Forelimb muscle (tissue), 1 donor: ENCODE measurements around the gene TSPAN17. TPM values are rescaled to one million over a fixed set of nuclear protein-coding genes. Genes with fewer than 3 reads are reported as not detected.

Source experiments
- DNase-seq: peaks from one replicate; pipeline ENCODE4 v3.0.0-alpha.2; 2013; ENCODE audit warnings: low read depth
- polyA plus RNA-seq: library from polyadenylated mRNA; unstranded; fragments of 120-200 nt; gene quantifications from one replicate; pipeline ENCODE4 v1.2.1, GENCODE V29; 2013; ENCODE audit not compliant: insufficient read length

Gene TSPAN17
- polyA plus RNA-seq, 1 donor, result 28.7 TPM

DNA sequence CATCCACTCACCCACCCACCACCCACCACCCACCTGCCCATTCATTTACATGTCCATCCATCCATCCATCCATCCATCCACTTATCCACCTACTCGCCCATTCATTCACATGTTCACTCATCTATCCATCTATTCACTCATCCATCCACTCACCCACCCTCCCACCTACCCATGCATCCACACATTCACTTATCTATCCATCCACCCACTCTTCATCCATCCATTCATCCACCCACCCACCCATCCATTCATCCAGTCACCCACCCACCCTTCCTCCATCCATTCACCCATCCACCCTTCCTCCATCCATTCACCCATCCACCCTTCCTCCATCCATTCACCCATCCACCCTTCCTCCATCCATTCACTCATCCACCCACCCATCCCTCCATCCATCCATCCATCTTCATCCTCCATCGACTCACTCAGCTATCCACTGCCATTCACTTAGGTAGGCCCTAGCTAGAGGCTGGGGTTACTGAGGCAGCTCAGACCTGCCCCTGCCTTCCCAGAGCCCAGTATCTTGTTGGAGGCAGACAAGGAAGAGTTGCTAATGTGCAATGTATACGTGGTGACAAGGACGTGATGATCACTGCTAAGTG, 12.7 kb downstream of the TSPAN17 start:
- no peak for DNase-seq

DNA sequence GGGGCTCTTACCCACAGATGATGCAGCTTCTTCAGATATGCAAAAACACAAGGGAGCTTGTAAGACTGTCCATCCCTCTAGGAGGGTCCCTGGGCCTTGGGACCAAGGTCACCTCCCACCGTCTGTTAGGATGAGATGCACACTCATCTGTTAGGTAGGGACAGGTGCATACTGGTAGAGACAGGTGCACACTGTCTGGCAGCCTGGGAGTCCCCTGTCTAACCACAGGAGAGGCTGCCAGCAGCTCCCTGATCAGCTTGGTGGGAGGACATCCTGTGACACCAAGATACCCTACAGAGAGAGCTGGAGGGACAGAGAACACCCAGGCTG, 13.2 kb downstream of the TSPAN17 start:
- no peak for DNase-seq

DNA sequence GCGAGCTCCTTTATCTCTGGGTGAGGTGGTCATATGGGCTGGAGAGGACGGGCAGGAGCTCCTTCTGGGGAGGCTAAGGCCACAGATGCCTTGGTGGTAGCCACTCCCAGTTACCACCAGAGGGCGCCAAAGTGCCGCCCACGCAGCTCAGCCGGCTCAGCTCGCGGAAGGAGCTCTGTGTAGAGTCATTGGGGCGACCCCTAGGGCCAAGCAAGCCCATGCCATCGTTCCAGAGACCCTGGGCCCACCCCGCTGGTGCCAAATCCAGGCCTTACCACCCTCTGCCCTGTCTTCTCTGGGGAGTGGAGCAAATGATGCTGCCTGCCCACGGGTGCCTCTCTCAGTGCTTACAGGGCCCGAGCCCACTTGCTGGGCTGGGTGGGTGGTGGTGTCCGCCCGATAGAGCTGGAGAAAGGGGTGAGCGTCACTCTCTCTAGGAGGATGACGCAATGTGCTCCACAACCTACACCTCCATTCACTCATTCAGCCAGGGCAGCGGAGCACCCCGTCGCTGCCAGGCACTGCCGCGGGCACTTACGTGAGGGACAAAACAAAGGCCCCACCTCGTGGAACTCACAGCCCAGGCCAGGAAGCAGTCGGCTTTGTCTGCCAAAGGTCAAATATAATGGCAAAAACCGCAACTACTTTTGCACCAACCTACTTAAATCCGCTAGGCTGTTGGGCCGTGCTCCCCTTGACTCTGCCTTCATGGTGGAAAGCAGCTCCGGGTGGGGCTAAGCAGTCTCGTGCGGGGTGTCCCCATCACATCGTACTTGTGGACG, 13.8 kb downstream of the TSPAN17 start:
- DNase-seq, result peak; percentile 40

DNA sequence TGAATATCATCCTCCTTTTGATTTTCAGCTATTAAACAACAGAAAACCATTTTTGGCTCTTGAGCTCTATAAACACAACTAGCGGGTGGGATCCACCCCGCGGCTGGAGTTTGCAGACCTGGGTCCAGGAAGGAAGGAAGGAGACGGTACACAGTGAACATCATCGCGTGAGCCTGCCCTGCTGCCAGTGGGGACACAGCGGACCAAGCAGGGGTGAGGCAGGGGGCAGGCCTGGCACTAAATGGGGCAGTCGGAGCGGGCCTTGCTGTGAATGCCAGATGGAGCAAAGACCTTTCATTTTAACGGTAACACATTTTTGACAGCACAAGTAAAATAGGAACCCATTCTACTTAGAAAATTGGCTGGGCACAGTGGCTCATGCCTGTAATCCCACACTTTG, 14.4 kb downstream of the TSPAN17 start:
- DNase-seq, result no peak

DNA sequence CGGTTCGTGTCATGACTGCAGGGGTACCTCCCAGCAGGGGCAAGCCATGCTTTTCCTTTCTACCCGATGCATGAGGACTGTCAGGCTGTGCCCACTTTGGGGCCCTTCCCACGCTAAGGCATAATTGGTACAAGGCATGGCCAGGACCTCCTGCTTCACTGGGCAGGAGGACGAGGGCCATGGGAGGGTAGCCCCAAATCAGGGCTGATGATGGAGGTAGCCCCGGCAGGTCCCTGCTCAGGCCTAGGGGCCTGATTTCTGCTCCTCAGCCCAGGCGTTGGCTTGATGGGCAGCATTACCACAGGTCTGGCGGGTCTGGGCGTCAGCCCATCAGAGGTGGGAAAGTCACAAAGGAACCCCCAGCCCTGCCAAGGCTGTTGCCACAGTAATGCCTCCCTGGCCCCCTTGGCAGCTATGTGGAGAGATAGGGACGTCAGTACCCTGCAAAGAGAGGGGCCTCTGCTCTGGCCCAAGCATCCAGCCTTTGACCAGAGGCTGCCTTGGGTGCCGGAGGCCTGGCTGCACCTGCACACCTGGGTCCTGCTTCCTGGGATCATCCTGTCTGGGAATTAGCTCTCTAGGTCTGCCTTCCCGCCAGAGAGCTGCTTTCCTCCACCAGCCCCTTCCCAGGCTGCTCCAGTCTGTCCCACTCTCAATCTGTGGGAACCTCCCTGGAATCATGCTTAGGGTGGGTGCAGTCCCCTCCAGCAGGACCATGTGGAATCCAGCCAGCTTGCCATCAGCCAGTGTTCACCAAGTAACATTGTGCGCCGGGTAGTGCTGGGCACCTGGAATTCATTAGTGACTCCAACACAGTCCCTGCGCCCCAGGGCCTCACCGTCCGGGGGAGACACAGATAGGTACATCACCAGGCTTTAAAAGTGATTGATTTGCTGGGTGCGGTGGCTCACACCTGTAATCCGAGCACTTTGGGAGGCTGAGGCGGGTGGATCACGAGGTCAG, 15.4 kb downstream of the TSPAN17 start:
- no peak for DNase-seq

DNA sequence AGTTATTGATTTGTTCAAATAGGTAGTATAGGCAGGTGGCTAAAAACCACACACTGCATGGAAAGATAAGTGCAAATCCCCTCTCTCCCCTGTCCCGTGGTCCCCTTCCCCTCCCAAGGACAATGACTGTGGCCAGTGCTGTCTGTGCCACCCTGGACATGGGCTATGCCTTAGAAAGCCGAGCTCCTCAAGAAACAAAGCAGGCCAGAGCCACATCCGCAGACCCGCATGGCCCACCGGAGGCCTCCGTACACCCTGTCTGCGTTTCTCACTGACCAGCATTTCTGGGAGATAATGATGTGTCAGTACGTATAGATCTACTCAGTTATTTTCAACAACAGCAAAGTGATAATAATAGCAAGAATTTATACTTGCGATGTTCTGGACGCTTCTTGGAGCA, 16.3 kb downstream of the TSPAN17 start:
- DNase-seq, result no peak

DNA sequence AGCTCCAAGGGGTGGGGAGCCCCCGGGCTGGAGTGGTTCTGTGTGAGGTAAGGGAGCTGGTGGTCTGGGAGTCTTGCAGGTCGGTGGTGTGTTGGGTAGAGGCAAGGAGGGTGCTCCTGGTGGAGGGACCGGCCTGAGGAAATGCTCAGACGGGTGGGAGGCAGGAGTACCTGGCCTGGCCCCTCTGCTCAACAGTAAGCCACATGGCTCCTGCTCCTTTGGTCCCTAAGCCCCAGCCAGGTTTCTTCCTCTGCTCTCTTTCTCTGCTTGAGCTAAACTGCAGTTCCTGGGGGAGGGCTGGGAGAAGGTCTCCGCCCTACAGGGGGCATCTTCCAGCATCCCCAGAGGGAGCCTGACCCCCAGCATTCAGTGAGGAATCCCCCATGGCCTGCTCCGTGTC, 17.2 kb downstream of the TSPAN17 start:
- no peak for DNase-seq

DNA sequence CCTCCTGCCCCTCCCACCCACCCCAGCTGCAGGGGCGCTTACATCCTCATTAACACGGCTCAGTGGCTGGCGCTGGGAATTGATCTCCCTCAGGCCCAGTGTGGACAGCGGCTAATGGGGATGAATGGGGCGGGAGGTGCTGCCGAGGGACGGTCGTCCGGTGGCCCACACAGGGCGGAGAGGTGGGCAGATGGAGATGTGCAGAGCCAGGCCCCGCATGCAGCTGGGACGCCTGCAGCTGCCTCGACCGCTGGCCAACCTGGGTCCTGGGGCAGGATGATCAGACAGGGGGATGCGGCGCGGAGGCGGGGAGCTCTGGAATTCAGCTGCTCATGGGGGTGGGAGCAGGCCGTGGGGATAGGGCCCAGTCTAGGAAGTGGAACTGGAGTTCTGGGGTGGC, 17.6 kb downstream of the TSPAN17 start:
- DNase-seq, result no peak

DNA sequence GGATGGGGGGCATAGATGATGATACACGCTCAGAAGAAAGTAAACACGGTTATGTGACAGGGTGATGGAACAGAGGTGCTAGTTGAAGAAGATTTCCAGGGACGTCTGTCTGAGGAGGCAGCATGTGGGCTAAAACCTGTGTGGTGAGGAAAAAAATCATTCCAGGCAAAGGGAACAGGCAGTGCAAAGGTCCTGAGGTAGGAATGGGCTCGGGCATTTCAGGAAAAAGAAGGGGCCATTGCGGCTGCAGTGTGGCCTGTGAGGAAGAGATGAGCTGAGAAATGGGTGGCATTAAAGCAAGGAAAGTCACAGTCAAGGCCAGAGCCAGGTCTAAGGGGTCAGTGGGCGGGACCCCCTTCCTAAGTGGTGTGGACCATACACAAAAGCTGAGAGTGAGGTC, 18.2 kb downstream of the TSPAN17 start:
- no peak for DNase-seq

DNA sequence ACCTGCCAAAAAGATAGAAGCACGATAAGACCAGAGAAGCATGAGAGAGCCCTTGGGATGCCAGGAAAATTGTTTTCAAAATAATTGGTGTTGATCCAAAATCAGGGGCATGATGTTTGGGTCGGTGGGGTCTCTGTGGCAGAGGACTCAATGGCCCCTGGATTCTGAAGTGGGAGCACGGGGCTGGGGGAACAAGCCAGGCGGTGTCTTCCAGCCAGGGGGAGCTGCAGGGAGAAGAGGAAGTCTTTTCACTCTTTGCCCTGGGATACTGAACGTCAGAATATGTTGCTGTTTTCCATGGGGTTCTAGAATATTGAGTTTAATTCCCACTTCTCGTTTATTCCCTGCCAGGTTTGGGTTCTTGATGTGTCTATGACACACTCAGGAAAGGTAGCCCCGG, 20.4 kb downstream of the TSPAN17 start:
- no peak for DNase-seq

DNA sequence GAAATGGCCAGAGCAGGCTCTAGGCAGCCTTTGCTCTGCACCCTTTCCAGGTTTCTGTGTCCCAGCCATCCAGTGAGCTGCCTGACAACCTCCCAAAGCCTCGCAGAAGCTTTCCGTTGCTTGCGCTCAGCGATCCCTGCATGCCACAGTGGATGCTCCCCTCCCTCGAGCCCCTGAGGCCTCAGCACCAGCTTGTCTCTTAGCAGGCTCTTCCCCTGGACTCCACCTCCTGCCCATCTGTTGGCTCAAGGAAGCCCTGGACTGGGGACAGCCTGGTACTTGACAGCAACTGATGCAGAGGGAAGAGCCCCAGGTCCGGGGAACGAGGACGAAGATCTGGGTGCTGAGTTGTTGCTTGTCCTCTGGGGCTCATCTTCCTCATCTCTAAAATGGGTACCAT, 23.2 kb downstream of the TSPAN17 start:
- no peak for DNase-seq

DNA sequence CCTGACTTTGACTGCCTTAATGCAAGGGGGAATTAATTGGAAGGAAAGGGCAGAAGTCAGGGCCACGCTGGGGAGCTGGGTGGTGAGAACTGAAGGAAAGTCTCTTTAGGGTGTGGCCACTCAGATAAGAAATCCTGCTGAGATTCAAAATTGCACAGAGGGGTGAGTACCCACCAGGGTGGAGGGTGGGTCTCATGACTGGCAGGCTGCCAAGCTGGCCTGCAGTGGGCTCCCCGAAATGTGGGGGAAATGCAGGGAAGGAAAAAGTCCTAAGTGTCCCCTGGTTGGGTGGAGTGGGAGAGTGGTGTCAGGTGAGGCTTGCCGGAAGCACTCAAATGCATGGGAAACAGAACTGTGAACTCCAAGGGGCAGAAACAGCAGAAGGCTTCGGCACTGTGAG, 24.1 kb downstream of the TSPAN17 start:
- no peak for DNase-seq

DNA sequence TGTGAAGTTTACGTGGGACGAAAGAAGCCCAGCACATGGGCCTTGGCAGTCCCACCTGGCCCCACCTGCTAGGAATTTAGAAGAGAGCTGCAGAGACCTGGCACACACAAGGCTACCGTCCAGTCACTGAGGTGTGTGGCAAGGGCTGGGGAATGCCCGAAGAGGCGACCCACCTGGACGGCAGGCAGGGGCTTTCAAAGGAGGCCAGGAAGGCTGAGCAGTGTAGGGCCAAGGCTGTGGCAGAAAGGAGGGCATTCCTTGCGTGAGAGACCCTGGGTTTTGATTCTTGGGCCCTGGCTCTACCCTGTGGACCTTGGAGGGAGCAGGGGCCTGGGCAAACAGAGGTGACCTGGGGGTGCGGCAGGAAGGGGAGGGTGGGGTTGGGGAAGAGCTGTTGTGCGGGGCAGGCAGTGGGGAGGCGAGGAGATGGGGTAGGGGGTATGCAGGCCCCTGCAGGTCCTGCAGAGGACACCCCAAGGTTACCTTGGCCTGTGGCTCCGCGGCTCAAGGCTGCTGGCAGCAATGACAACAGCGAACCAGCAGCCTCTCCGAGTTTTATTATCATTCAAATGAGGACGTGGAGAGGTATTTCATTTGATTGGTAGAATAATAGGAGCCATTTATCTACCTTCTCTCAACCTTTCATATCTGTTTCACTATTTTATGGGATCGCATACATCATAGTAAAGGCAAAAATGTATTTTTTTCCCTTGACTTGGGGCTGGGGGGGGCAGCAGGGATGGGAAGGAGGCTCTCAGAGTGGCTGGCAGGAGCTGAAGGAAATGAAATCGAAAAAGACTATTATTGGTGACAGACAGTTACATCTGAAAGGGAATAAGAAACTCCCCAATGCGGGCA, 24.8 kb downstream of the TSPAN17 start:
- DNase-seq, result no peak

DNA sequence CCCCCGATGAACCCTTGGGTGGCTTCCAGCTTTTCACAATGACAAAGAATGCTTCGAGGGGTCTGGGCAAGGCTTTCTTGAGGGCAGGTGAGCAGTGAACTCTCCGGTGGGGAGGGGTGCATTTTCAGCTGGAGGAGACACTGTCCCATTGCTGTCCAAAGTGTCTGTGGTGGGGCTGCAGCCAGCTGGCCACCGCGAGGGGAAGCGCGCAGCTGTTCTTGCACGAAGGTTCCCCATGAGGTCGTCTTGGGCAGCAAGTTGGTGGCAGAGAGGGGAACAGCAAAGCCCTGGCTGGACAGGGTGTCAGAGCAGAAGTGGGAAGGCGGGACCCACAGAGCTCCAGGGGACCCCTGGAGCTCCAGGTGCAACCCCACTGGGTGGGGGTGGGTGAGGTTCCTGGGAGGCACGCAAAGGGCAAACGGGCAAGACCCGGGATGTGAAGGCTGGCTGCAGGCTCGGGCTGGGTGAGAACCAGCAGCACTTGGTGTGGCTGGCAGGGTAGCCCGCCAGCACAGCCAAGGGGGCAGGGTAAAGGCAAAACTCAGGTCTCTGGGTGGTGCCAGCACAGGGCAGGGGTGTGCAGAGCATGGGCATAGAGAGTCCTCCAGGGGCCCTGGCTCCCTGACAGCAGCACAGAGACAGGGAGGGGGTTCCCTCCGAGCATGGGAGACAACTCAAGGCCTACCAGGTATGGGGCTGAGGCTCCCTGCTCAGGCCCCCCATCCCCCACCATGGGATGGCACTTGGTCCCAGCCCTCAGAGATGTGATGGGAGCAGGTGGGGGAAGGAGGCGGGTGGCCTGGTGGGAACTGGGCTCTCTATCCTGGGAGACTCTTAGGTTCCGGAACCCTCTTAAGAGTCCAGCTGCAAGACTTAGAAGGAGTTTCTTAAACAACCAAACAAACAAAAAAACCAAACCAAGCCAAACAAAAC, 26.6 kb downstream of the TSPAN17 start:
- no peak for DNase-seq

DNA sequence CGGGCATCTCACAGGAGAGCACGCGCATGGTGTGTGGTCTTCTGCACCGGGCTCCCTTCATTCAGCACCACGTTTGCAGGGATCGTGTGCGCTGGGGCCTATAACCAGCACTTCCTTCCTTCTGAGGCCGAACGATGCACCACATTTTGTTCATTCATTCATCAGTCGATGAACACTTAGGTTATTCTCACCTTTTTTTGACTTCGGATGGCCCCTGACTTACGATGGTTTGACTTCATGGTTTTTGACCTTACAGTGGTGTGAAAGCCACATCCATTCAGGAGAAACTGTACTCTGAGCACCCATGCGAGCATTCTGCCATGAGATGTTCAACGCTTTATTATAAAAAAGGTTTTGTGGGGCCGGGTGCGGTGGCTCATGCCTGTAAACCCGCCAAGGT, 27.5 kb downstream of the TSPAN17 start:
- no peak for DNase-seq

DNA sequence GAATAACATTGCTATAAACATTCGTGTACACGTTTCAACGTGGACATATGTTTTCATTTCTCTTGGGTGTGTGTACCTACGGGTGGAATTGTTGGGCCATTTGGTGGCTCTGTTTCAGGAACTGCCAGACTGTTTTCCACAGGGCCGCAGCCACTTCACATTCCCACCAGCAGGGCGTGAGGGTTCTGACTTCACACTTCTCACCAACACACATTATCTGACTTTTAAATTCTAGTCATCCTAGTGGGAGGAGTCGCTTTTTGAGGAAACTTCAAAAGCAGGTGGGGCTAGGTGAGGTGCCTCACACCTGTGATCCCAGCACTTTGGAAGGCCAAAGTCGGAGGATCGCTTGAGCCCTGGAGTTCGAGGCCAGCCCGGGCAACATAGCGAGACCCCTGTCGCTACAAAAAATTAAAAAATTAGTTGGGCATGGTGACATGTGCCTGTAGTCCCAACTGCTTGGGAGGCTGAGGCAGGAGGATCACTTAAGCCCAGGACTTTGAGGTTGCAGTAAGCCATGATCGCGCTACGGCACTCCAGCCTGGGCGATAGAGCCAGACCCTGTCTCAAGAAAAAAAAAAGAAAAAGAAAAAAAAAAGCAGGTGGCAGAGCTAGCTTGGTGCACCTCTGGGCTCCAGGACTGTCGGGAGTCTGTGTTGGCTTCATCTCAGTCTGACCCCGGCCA, 28.5 kb downstream of the TSPAN17 start:
- no peak for DNase-seq

DNA sequence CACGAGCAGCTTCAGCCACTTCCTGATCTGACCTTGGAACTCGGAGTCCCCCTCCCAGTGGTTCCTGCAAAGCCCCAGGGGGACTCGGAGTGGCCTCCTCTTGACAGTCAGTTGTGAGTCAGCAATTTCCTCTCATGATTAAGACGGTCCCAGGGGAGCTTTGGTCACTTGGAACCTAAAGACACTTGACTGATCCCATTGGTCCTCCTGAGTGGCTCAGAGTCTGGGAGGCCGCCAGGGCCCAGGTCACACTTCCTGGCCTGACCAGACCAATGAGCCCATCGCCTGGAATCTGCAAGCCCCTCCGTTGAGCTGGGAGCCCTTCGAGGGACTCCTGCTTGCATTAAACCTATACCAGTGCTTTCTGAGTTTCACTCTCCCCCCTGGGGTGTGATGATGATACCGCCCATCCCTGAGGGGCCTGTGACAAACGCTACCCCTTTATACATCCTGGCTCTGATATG, 29.1 kb downstream of the TSPAN17 start:
- DNase-seq, result no peak

DNA sequence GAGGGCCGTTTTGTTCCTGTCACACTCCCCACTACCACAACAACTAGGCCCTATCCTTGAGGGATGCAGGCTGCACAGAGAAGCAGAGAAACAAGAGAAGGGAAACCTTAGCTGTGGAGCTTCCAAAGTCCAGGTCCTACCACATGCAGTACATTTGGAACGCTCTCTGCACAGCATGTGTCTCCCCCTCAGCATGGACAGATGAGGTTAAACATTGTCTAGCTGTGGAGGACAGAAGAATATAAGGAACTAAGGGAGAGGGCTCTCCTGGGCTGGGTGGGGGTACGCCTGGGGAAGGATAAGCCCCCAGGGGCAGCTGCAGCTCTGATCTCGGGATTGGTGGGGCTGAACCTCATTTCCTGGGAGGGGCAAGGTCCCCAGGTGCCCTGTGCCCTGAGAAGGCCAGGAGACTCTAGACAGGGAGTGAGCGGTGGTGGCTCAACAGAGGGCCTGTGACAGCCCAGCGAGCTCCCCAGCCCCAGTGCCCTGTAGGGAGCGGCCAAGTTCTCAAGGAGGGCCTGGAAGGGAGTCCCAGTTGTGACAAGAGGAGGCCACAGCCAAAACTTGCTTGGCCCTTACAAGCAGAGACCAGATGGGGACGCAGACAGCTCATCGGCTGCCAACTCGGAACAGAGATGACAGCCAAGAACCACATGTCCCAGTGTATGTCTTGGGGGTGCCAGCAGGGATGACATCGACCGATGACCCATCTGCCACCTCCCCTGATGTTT, 30.1 kb downstream of the TSPAN17 start:
- DNase-seq, result no peak

DNA sequence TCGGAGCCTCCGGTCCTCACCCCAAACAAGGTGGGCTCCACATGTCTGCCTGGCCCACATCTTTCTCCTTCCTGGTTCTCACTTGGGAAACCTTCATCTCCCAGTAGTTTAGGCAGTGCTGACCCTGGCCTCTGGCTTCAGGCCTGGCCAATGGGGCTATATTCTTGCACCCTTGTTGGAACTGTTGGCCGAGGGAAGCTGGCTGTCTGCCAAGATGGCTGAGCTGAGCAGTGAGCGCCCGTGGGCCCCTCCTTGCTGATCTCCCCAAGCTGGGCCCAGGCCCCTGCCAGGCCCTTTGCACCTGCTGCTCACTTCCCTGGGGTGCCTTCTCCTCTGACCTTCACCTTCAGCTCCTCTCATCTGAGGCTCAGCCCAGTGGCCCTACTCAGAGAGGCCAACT, 31.3 kb downstream of the TSPAN17 start:
- no peak for DNase-seq
